Adrenal gland (tissue), 12 donors: Measurements from ENCODE around the gene BSX. TPM values are rescaled to one million over a fixed set of nuclear protein-coding genes. Genes with fewer than 3 reads are reported as not detected.

Experiments used
- DNase-seq, 7 donors: peaks; one replicate each; pipeline ENCODE4 v3.0.0-alpha.2; 2019 to 2020
- H3K27ac ChIP-seq, 5 donors: fragments of 200-600 bp; sonication (generic) in 4 of 5; 1 replicate in 3 of 5; 2 replicates in 2 of 5; pipeline versions ENCODE4 v1.5.1 to v1.8.0; 2016 to 2020; ENCODE audit warnings: mild to moderate bottlenecking in 1 of 5
- H3K27me3 ChIP-seq: fragments of 200-600 bp; 2 replicates; pipeline ENCODE4 v1.8.0; 2021
- H3K36me3 ChIP-seq, 2 donors: fragments of 200-600 bp; replicated peaks in 1 of 2; 1 replicate in 1 of 2; 2 replicates in 1 of 2; pipeline versions ENCODE4 v1.5.1 to v1.8.0; 2018 to 2022
- H3K4me1 ChIP-seq, 2 donors: fragments of 200-600 bp; replicated peaks in 1 of 2; 1 replicate in 1 of 2; 2 replicates in 1 of 2; pipeline versions ENCODE4 v1.5.1 to v1.8.0; 2018 to 2021
- H3K4me3 ChIP-seq, 4 donors: fragments of 200-600 bp; sonication (generic) in 3 of 4; one replicate each; pipeline ENCODE4 v1.5.1; 2016 to 2018
- H3K9me3 ChIP-seq, 3 donors: fragments of 200-600 bp; sonication (generic) in 1 of 3; replicated peaks in 1 of 3; 1 replicate in 2 of 3; 2 replicates in 1 of 3; pipeline versions ENCODE4 v1.5.1 to v1.8.0; 2016 to 2021
- CTCF ChIP-seq, 6 experiments: fragments of 450-650 bp in 4 of 6; fragments of 200-600 bp in 2 of 6; sonication (generic) in 1 of 6; IDR thresholded peaks; 1 replicate in 5 of 6; 2 replicates in 1 of 6; pipeline versions ENCODE4 v1.5.1 to v1.8.0; 2016 to 2021; ENCODE audit warnings: antibody characterized with exemption in 6 of 6, mild to moderate bottlenecking in 2 of 6, moderate library complexity in 1 of 6
- POLR2A ChIP-seq, 2 donors: fragments of 450-650 bp; IDR thresholded peaks; one replicate each; pipeline ENCODE4 v1.6.1; 2017; ENCODE audit warnings: antibody characterized with exemption in 2 of 2, mild to moderate bottlenecking in 2 of 2, moderate library complexity in 1 of 2
- WGBS, 4 donors: extraction: QIAGEN DNeasy Blood & Tissue Kit in 2 of 4; methylation state at CpG; one replicate each; pipeline versions ENCODE4 v1.1.5 to v1.1.7; 2013 to 2017; 5-methylcytosine and 5-hydroxymethylcytosine counted together
- intact Hi-C, 2 donors: fragments of 100-400 bp; cut with DNase I; formaldehyde crosslinking; loops; one replicate each; pipeline versions ENCODE4 v1.14.1 to v1.15.0; 2022 to 2023
- polyA plus RNA-seq, 3 donors: library from polyadenylated mRNA; stranded (reverse); fragments of 200-250 nt in 2 of 3; fragments of 350-450 nt in 1 of 3; fragmentation: Illumina TruSeq in 1 of 3; extraction: RNeasy Lipid Tissue Mini Kit (QIAGEN cat#74804) in 1 of 3; gene quantifications; one replicate each; pipeline ENCODE4 v1.2.3, GENCODE V29; 2013 to 2014
- total RNA-seq, 9 donors: library from RNA; depleted of rRNA in 4 of 9; stranded (reverse); fragments of >200 nt in 4 of 9; fragments of 120-200 nt in 1 of 9; fragmentation: NEBNext Ultra II Directional in 1 of 9; extraction: Animal tissue kit (Norgen Biotek cat#: 25700) in 1 of 9; gene quantifications; one replicate each; pipeline versions ENCODE4 v1.1.0 to v1.2.4, GENCODE V29; 2013 to 2023
- donor health status: healthy with polysubstance abuse.
- donor health status: Bipolar disorder and iron deficiency.
- donor health status: DM: yes; HTN: yes; CAD: no.
- donor health status: DM: no; HTN: no; CAD: no.
- donor health status: DM: no; HTN: no; CAD: no.
- donor health status: DM: yes; HTN: yes; CAD: no.

BSX gene
- total and polyA plus RNA-seq, 12 donors = not detected

- H3K4me1 ChIP-seq = peaks cover 2 to 11% of the 10 kb centered on the region in 2 donors
- H3K27me3 ChIP-seq = peaks cover 83% of the 10 kb centered on the region
Observed at GRCh38 chr11:122979103-122979814, 2.4 kb downstream of the BSX start.

GRCh38 chr11:122978299-122978620 lies 3.4 kb downstream of the BSX start:
- H3K27me3 ChIP-seq = peaks cover 93% of the 10 kb centered on the region
- peaks cover 0 to 6% of the 10 kb centered on the region in 2 donors for H3K4me1 ChIP-seq
- no peak overlapping the region for H3K4me3 ChIP-seq
- TF ChIP-seq POLR2A (IDR thresholded peaks at IDR 0.05) = no peak
- TF ChIP-seq CTCF (IDR thresholded peaks at IDR 0.05) = no peak
- 17 to 30% (median 21%) methylated on average over 7 of the region's 7 CpGs for WGBS, 4 donors
- intact Hi-C loops = no loop called here
- no peaks in the 10 kb centered on the region for H3K9me3 ChIP-seq
- H3K27ac ChIP-seq = no peak overlapping the region
- no peaks in the 10 kb centered on the region for H3K36me3 ChIP-seq
- DNase-seq = no peak

More at GRCh38 chr11:122979103-122979814, 2.4 kb downstream of the BSX start:
- H3K36me3 ChIP-seq = no peaks in the 10 kb centered on the region
- no peak overlapping the region for H3K4me3 ChIP-seq
- intact Hi-C loops = no loop called here
- no peak for DNase-seq
- 4 to 7% (median 5%) methylated on average over 20 to 44 of the region's 44 CpGs for WGBS, 4 donors
- no peak overlapping the region for H3K27ac ChIP-seq
- TF ChIP-seq CTCF (IDR thresholded peaks at IDR 0.05) (no peak), POLR2A (IDR thresholded peaks at IDR 0.05) (no peak)
- no peaks in the 10 kb centered on the region for H3K9me3 ChIP-seq

GRCh38 chr11:122977470-122978298 lies 4.0 kb downstream of the BSX start:
- Histone ChIP-seq H3K9me3 (no peaks in the 10 kb centered on the region), H3K4me3 (no peak overlapping the region), H3K27ac (no peak overlapping the region), H3K27me3 (peaks cover 89% of the 10 kb centered on the region), H3K36me3 (no peaks in the 10 kb centered on the region), H3K4me1 (peaks cover 0 to 6% of the 10 kb centered on the region in 2 donors)
- 5 to 12% (median 8%) methylated on average over 18 to 50 of the region's 50 CpGs for WGBS, 4 donors
- intact Hi-C loops = no loop called here
- no peak for DNase-seq
- TF ChIP-seq CTCF (IDR thresholded peaks at IDR 0.05) (no peak), POLR2A (IDR thresholded peaks at IDR 0.05) (no peak)

- Histone ChIP-seq H3K36me3 (no peaks in the 10 kb centered on the region), H3K4me3 (no peak overlapping the region), H3K27ac (no peak overlapping the region), H3K4me1 (peaks cover 0 to 6% of the 10 kb centered on the region in 2 donors), H3K27me3 (peaks cover 81% of the 10 kb centered on the region), H3K9me3 (no peaks in the 10 kb centered on the region)
- intact Hi-C loops = no loop called here
- WGBS, 4 donors = 4 to 7% (median 5%) methylated on average over 36 to 50 of the region's 50 CpGs
- TF ChIP-seq CTCF (IDR thresholded peaks at IDR 0.05) (no peak), POLR2A (IDR thresholded peaks at IDR 0.05) (no peak)
- no peak for DNase-seq
Observed at GRCh38 chr11:122976734-122977469, 4.7 kb downstream of the BSX start.
